PC-9 (cell line): Measurements from ENCODE around the gene CRB3.

Experiments used
- CTCF ChIP-seq: fragments of 200-600 bp; sonication (generic); conservative IDR thresholded peaks from 2 replicates; pipeline ENCODE4 v1.6.1; 2017; ENCODE audit warnings: mixed run types, antibody characterized with exemption, mild to moderate bottlenecking, moderate library complexity
- EZH2 ChIP-seq: fragments of 200-600 bp; sonication (generic); IDR thresholded peaks from 2 replicates; pipeline ENCODE4 v1.8.0; 2017; ENCODE audit warnings: antibody characterized with exemption, low read depth

GRCh38 chr19:6439743-6440142 lies 24.3 kb upstream of the CRB3 start:
- TF ChIP-seq CTCF: no peak
- TF ChIP-seq EZH2: no peak
